HEK293 (cell line): Measurements from ENCODE around the gene NHP2.

Experiments used
- GLI4 ChIP-seq: fragments of 450-650 bp; formaldehyde crosslinking; IDR thresholded peaks from 2 replicates; pipeline ENCODE4 v1.5.1; 2016; ENCODE audit warnings: missing biosample characterization, missing genetic modification characterization
- GLIS2 ChIP-seq: fragments of 450-650 bp; formaldehyde crosslinking; IDR thresholded peaks from 2 replicates; pipeline ENCODE4 v1.5.1; 2016; ENCODE audit warnings: missing biosample characterization, missing genetic modification characterization
- OVOL3 ChIP-seq: fragments of 450-650 bp; formaldehyde crosslinking; IDR thresholded peaks from 2 replicates; pipeline ENCODE4 v1.5.1; 2016; ENCODE audit warnings: missing biosample characterization, missing genetic modification characterization
- SALL2 ChIP-seq: fragments of 450-650 bp; formaldehyde crosslinking; IDR thresholded peaks from 2 replicates; pipeline ENCODE4 v1.5.0; 2017; ENCODE audit warnings: missing biosample characterization, mild to moderate bottlenecking, missing genetic modification characterization, borderline replicate concordance
- SETDB1 ChIP-seq: IDR thresholded peaks from one replicate; pipeline ENCODE4 v1.6.1; 2017; ENCODE audit warnings: mild to moderate bottlenecking, low read length, moderate library complexity, mixed read lengths; ENCODE audit not compliant: insufficient read length
- SP3 ChIP-seq: fragments of 450-650 bp; formaldehyde crosslinking; IDR thresholded peaks from 2 replicates; pipeline ENCODE4 v1.5.1; 2016; ENCODE audit warnings: missing biosample characterization, missing genetic modification characterization
- SP7 ChIP-seq: fragments of 450-650 bp; formaldehyde crosslinking; IDR thresholded peaks from 2 replicates; pipeline ENCODE4 v1.5.1; 2016; ENCODE audit warnings: missing biosample characterization, missing genetic modification characterization
- TRIM28 ChIP-seq: IDR thresholded peaks from 2 replicates; pipeline ENCODE4 v1.6.1; 2011; ENCODE audit warnings: low read length, control low read depth, borderline replicate concordance
- ZBTB1 ChIP-seq: fragments of 450-650 bp; formaldehyde crosslinking; IDR thresholded peaks from 2 replicates; pipeline ENCODE4 v1.5.1; 2016; ENCODE audit warnings: missing biosample characterization, missing genetic modification characterization
- ZBTB20 ChIP-seq: fragments of 450-650 bp; formaldehyde crosslinking; IDR thresholded peaks from 2 replicates; pipeline ENCODE4 v1.5.1; 2016; ENCODE audit warnings: missing biosample characterization, missing genetic modification characterization
- ZBTB44 ChIP-seq: fragments of 450-650 bp; IDR thresholded peaks from 2 replicates; pipeline ENCODE4 v1.5.1; 2018; ENCODE audit warnings: missing biosample characterization, mild to moderate bottlenecking, missing genetic modification characterization
- ZFP3 ChIP-seq: fragments of 450-650 bp; formaldehyde crosslinking; IDR thresholded peaks from 2 replicates; pipeline ENCODE4 v1.5.1; 2016; ENCODE audit warnings: low read depth, missing biosample characterization, missing genetic modification characterization
- ZNF140 ChIP-seq: fragments of 450-650 bp; formaldehyde crosslinking; IDR thresholded peaks from 2 replicates; pipeline ENCODE4 v1.5.1; 2016; ENCODE audit warnings: missing biosample characterization, missing genetic modification characterization
- ZNF248 ChIP-seq: fragments of 450-650 bp; formaldehyde crosslinking; IDR thresholded peaks from 2 replicates; pipeline ENCODE4 v1.5.1; 2017; ENCODE audit warnings: missing biosample characterization, missing genetic modification characterization
- ZNF280C ChIP-seq: fragments of 450-650 bp; formaldehyde crosslinking; IDR thresholded peaks from 2 replicates; pipeline ENCODE4 v1.5.1; 2016; ENCODE audit warnings: missing biosample characterization, missing genetic modification characterization
- ZNF280D ChIP-seq: fragments of 450-650 bp; formaldehyde crosslinking; IDR thresholded peaks from 2 replicates; pipeline ENCODE4 v1.5.1; 2016; ENCODE audit warnings: missing biosample characterization, missing genetic modification characterization
- ZNF292 ChIP-seq: fragments of 450-650 bp; formaldehyde crosslinking; IDR thresholded peaks from 2 replicates; pipeline ENCODE4 v1.5.1; 2016; ENCODE audit warnings: low read depth, missing biosample characterization, missing genetic modification characterization, borderline replicate concordance
- ZNF416 ChIP-seq: fragments of 450-650 bp; formaldehyde crosslinking; IDR thresholded peaks from 2 replicates; pipeline ENCODE4 v1.5.1; 2016; ENCODE audit warnings: missing biosample characterization, missing genetic modification characterization
- ZNF426 ChIP-seq: fragments of 450-650 bp; formaldehyde crosslinking; IDR thresholded peaks from 2 replicates; pipeline ENCODE4 v1.5.1; 2017; ENCODE audit warnings: missing biosample characterization, missing genetic modification characterization, mild to moderate bottlenecking, inconsistent platforms, moderate library complexity
- ZNF433 ChIP-seq: fragments of 450-650 bp; formaldehyde crosslinking; IDR thresholded peaks from 2 replicates; pipeline ENCODE4 v1.5.1; 2016; ENCODE audit warnings: missing biosample characterization, missing genetic modification characterization, low read depth
- ZNF510 ChIP-seq: fragments of 450-650 bp; formaldehyde crosslinking; IDR thresholded peaks from 2 replicates; pipeline ENCODE4 v1.5.1; 2018; ENCODE audit warnings: mild to moderate bottlenecking, missing genetic modification characterization, missing biosample characterization; ENCODE audit not compliant: insufficient replicate concordance
- ZNF548 ChIP-seq: fragments of 450-650 bp; formaldehyde crosslinking; IDR thresholded peaks from 2 replicates; pipeline ENCODE4 v1.5.1; 2016; ENCODE audit warnings: missing biosample characterization, missing genetic modification characterization
- ZNF558 ChIP-seq: fragments of 450-650 bp; formaldehyde crosslinking; IDR thresholded peaks from 2 replicates; pipeline ENCODE4 v1.5.1; 2016; ENCODE audit warnings: missing biosample characterization, missing genetic modification characterization
- ZNF560 ChIP-seq: fragments of 450-650 bp; formaldehyde crosslinking; IDR thresholded peaks from 2 replicates; pipeline ENCODE4 v1.5.1; 2017; ENCODE audit warnings: missing biosample characterization, missing genetic modification characterization, borderline replicate concordance
- TF ChIP-seq, protein P1 (sequence below): fragments of 450-650 bp; formaldehyde crosslinking; IDR thresholded peaks from 2 replicates; pipeline ENCODE4 v1.5.1; 2016; ENCODE audit warnings: missing biosample characterization, missing genetic modification characterization
- TF ChIP-seq, protein P2 (sequence below): fragments of 450-650 bp; formaldehyde crosslinking; IDR thresholded peaks from 2 replicates; pipeline ENCODE4 v1.5.0; 2017; ENCODE audit warnings: missing biosample characterization, missing genetic modification characterization, borderline replicate concordance
- TF ChIP-seq, protein P3 (sequence below): fragments of 450-650 bp; formaldehyde crosslinking; IDR thresholded peaks from 2 replicates; pipeline ENCODE4 v1.5.1; 2016; ENCODE audit warnings: missing biosample characterization, missing genetic modification characterization

The NHP2 gene

GRCh38 chr5:178191661-178192060 is 38.0 kb upstream of the NHP2 start (continued):
- no peak for TF ChIP-seq ZNF280C (tag by site-specific recombination)
- TF ChIP-seq ZBTB44 (tag by site-specific recombination) = no peak
- TF ChIP-seq, protein P1, sequence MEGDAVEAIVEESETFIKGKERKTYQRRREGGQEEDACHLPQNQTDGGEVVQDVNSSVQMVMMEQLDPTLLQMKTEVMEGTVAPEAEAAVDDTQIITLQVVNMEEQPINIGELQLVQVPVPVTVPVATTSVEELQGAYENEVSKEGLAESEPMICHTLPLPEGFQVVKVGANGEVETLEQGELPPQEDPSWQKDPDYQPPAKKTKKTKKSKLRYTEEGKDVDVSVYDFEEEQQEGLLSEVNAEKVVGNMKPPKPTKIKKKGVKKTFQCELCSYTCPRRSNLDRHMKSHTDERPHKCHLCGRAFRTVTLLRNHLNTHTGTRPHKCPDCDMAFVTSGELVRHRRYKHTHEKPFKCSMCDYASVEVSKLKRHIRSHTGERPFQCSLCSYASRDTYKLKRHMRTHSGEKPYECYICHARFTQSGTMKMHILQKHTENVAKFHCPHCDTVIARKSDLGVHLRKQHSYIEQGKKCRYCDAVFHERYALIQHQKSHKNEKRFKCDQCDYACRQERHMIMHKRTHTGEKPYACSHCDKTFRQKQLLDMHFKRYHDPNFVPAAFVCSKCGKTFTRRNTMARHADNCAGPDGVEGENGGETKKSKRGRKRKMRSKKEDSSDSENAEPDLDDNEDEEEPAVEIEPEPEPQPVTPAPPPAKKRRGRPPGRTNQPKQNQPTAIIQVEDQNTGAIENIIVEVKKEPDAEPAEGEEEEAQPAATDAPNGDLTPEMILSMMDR (tag by site-specific recombination) = no peak
- 0 out of 2 replicates have a peak, but pooled peaks have one; percentile 56 for TF ChIP-seq ZBTB1 (tag by site-specific recombination)
- TF ChIP-seq ZNF248 (tag by site-specific recombination) = no peak
- TF ChIP-seq ZNF548 = no peak
- TF ChIP-seq ZNF280D = no peak
- TF ChIP-seq ZNF558 (tag by site-specific recombination) = no peak
- TF ChIP-seq SP3 (tag by site-specific recombination) = no peak
- no peak for TF ChIP-seq OVOL3 (tag by site-specific recombination)
- TF ChIP-seq, protein P2, sequence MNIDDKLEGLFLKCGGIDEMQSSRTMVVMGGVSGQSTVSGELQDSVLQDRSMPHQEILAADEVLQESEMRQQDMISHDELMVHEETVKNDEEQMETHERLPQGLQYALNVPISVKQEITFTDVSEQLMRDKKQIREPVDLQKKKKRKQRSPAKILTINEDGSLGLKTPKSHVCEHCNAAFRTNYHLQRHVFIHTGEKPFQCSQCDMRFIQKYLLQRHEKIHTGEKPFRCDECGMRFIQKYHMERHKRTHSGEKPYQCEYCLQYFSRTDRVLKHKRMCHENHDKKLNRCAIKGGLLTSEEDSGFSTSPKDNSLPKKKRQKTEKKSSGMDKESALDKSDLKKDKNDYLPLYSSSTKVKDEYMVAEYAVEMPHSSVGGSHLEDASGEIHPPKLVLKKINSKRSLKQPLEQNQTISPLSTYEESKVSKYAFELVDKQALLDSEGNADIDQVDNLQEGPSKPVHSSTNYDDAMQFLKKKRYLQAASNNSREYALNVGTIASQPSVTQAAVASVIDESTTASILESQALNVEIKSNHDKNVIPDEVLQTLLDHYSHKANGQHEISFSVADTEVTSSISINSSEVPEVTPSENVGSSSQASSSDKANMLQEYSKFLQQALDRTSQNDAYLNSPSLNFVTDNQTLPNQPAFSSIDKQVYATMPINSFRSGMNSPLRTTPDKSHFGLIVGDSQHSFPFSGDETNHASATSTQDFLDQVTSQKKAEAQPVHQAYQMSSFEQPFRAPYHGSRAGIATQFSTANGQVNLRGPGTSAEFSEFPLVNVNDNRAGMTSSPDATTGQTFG (tag by site-specific recombination) = no peak
- peak; percentile 68; the same call in 1 of the 2 replicates for TF ChIP-seq ZNF292 (tag by site-specific recombination)
- TF ChIP-seq ZNF560 (tag by site-specific recombination) = peak; percentile 70; the same call in 1 of the 2 replicates
- no peak for TF ChIP-seq ZNF416 (tag by site-specific recombination)
- peak; percentile 81 for TF ChIP-seq ZNF140 (tag by site-specific recombination)
- TF ChIP-seq TRIM28 = no peak
- peak; percentile 68 for TF ChIP-seq ZNF510
- TF ChIP-seq ZNF433 (tag by site-specific recombination) = peak; percentile 67; the same call in 1 of the 2 replicates
- TF ChIP-seq ZNF426 (tag by site-specific recombination) = peak; percentile 75
- TF ChIP-seq ZFP3 (tag by site-specific recombination) = no peak
- TF ChIP-seq GLIS2 (tag by site-specific recombination) = no peak
- TF ChIP-seq ZBTB20 (tag by site-specific recombination) = no peak
- TF ChIP-seq SP7 (tag by site-specific recombination) = no peak
- TF ChIP-seq SALL2 = no peak
- no peak for TF ChIP-seq GLI4 (tag by site-specific recombination)
- no peak for TF ChIP-seq SETDB1
- TF ChIP-seq, protein P3, sequence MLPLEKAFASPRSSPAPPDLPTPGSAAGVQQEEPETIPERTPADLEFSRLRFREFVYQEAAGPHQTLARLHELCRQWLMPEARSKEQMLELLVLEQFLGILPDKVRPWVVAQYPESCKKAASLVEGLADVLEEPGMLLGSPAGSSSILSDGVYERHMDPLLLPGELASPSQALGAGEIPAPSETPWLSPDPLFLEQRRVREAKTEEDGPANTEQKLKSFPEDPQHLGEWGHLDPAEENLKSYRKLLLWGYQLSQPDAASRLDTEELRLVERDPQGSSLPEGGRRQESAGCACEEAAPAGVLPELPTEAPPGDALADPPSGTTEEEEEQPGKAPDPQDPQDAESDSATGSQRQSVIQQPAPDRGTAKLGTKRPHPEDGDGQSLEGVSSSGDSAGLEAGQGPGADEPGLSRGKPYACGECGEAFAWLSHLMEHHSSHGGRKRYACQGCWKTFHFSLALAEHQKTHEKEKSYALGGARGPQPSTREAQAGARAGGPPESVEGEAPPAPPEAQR (tag by site-specific recombination) = no peak
